Fibroblast of lung (primary cell): ENCODE results near the gene TMTC4.

ENCODE experiments used
- CTCF ChIP-seq, 2 donors: IDR thresholded peaks in 1 of 2; conservative IDR thresholded peaks in 1 of 2; 1 replicate in 1 of 2; 2 replicates in 1 of 2; pipeline ENCODE4 v1.5.1; 2011 to 2012; ENCODE audit warnings: low read length in 2 of 2, control low read depth in 1 of 2, inconsistent platforms in 1 of 2, low read depth in 1 of 2, mild to moderate bottlenecking in 1 of 2
- EZH2 ChIP-seq: IDR thresholded peaks from 2 replicates; pipeline ENCODE4 v1.5.1; 2012; ENCODE audit warnings: low read length, control low read depth, mild to moderate bottlenecking; ENCODE audit errors: missing control alignments

- TF ChIP-seq CTCF (conservative IDR thresholded peaks at IDR 0.05 in 1 of 2, IDR thresholded peaks at IDR 0.05 in 1 of 2; ENCODE audit: low read depth in 1 of 2, low read length in 2 of 2) = no peak
- TF ChIP-seq EZH2 = no peak
These were observed 61.6 kb downstream of the TMTC4 start for GRCh38 chr13:100613031-100613430.
